CD4-positive, alpha-beta T cell treated with Interleukin-1 beta for 1 hour (primary cell): ENCODE data around the gene ANKRD63.
A peak's percentile ranks its signal among the peaks of the same experiment; 100 is the strongest.

ENCODE experiments used
- DNase-seq, 2 donors: peaks; one replicate each; pipeline ENCODE4 v3.0.0-alpha.2; 2020 to 2022

The ANKRD63 gene

DNA sequence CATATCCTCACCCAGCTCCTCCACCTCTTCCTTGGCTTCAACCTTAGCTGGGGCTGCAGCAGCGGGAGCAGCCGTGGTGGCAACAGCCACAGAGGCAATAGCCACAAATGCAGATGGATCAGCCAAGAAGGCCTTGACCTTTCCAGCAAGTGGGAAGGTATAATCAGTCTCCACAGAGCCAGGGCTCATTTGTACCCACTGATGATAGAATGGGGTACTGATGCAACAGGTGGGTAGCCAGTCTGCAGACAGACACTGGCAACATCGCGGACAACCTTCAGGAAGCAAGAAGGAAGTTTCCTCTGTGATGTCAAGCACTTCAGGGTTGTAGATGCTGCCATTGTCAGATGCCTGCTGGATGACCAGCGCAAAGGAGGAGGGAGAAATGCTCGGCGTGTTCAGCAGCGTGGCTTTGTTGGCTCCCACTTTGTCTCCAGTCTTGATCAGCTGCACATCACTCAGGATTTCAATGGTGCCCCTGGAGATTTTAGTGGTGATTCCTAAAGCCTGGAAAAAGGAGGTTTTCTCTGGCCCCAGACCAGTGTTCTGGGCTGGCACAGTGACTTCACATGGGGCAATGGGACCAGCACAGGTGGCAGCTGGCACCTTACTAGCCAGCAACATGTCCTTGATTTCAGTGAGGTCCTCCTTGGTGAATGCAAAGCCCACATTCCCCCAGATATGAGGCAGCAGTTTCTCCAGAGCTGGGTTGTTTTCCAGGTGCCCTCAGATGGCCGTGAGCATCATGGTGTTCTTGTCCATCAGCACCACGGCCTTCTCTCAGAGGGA, 29.7 kb upstream of the ANKRD63 start:
- no peak for DNase-seq

DNA sequence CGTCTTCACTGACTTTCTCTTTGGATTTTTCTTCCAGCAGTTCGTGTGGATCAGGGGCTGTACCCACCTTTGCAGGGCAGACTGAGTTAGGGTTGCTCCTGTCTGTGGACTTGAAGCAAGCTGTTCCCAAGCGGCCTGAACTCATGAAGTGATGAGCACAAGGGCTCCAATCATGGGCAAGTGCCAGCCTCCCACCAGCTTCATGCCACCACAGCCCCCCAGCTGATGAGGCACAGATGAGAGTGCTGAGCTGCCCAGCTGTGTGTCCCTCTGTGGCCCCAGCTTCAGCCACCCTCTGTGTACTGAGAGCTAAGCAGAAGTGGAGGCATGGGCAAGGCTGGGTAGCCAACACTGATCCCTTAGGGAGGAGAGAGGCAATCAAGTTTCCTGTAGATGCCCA, 28.1 kb upstream of the ANKRD63 start:
- DNase-seq = no peak

DNA sequence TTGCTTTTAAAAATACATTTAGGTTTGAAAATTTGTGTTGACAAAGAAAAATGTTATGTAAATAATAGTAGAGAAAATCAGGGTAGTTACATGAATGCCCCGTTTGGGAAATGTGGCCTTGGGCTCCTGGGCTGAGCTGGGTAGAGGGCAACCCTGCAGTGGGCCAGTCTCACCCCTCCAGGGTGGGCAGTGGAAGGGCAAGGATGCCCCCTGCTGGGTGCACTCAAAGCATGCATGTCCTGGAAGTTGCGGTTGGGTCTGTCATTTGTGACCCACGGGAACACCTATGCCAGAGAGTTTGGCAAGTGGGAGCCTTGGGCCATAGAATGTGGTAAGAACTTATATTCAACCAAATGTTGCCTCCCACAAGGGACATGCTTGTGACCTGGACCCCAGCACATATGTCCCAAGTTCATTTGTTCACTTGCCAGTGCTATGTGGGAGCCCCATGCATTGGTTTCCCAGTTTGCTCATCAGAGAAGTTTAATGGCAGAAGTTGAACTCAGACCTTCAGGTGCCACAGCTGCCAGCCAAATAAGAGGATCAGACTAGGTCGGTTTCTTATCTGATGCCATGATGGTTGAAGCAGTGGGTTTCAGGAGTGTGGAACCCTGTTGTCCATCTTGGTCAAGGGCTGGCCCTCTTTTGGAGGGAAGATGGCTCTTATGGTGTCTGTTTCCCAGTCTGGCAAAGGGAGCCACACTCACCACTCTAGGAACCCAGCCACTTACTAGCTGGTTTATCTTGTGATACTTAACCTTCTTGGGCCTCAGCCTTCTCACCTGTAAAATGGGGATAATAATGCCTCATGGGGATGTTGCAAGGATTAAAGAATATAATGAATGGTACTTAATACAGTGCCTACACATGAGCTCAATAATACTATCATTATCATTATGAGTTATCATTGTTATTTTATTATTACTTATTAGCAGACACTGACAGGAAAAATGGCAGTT, 27.4 kb upstream of the ANKRD63 start:
- DNase-seq = peak; percentile 69 to 70

DNA sequence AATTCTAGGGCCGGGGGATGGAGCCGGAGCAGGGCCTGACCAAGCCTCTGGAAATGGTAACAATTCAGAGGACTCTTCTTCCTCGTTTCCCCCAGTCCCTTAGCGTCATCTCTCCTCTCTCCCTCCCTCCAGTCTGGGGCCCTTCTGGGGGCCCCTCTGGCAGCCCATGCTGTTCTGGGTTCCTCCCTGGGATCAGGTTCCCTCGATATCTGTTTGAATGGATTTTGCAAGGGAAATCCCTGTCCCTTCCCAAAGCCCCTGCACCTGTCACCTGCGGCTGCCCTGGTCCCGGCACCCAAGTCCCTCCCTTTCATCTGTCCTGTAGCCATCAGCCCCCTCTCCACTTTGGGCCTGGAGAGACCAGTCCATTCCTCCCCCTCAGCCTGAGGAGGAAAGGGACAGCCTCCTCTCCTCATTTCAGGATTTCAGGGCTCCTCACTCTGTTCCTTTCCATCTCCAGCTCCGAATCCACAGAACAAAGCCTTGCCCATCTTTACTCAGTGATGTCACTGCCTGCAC, 26.5 kb upstream of the ANKRD63 start:
- DNase-seq = no peak

GRCh38 chr15:40307421-40308211, 24.8 kb upstream of the ANKRD63 start, which contains the start of gene PLCB2:
Gene PLCB2, minus strand, starts transcription at chr15:40307935. Its CDS starts 263 bp downstream, at chr15:40307672.
- peak; percentile 67 to 71 for DNase-seq

DNA sequence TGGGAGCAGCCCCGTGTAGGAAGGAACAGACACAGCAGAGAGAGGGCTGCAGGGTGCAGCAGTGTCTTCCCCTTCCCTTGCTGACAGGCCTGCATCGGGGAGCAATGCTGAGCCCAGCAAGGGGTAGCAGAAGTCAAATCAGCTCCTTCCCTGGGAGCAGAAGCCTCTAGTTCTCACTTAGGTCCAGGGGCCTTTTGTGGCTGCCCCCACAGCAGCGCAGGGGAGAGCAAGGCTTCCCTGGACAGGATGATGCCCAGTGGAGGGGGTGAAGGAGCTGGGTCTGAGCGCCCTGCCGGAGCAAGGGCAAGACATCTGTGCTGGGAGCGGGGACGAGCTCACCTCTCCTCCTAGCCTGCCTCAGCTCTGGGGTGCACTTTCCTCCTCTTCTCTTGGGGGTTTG, 24.0 kb upstream of the ANKRD63 start:
- DNase-seq = no peak

DNA sequence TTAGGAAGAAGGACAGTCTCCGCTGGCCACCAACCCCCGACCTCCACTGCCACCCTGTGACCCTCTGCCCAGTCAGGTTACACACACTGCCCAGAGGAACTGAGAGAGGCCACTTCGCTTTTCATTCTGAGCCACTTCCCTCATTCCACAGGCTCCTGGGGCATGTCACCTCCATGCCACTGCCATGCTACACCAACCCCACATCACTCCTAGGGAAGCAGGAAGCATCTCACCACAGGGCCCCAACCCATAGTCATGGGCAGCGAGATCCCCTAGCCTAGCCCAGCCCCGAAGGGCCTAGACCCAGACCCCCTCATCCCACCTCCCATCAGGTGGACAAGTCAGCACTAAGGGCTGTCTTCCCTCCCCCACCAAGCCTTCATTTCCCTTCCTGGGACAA, 23.5 kb upstream of the ANKRD63 start:
- peak in 1 of 2 donors; percentile 9 for DNase-seq

- no peak for DNase-seq
These were observed 22.4 kb upstream of the ANKRD63 start for GRCh38 chr15:40305281-40305680.

DNA sequence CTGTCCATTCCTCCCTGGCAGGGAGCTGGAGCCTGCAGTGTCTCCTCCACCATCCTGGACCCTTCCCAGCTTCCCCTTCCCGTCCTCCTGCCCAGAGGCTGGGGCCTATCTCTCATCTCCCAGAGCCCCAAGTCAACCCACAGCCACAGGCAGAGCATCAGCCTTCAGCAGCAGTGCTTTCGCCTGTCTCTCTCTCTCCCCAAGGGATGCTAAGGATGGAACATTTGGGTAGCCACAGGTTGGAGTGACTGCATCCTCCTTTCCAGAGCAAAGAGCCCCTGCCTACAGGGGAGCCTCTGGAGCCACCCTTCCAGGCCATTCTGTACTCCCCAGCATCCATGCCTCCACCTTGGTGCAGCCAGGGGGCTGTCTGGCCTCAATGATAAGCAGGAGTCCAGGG, 20.7 kb upstream of the ANKRD63 start:
- DNase-seq = no peak

GRCh38 chr15:40302981-40303380, 20.1 kb upstream of the ANKRD63 start:
- DNase-seq = no peak

- no peak for DNase-seq
These were observed 19.5 kb upstream of the ANKRD63 start for GRCh38 chr15:40302288-40302886.

GRCh38 chr15:40301467-40302179, 18.8 kb upstream of the ANKRD63 start:
- no peak for DNase-seq

GRCh38 chr15:40300771-40301170, 17.9 kb upstream of the ANKRD63 start:
- no peak for DNase-seq

GRCh38 chr15:40300367-40300766, 17.5 kb upstream of the ANKRD63 start:
- DNase-seq = no peak

DNA sequence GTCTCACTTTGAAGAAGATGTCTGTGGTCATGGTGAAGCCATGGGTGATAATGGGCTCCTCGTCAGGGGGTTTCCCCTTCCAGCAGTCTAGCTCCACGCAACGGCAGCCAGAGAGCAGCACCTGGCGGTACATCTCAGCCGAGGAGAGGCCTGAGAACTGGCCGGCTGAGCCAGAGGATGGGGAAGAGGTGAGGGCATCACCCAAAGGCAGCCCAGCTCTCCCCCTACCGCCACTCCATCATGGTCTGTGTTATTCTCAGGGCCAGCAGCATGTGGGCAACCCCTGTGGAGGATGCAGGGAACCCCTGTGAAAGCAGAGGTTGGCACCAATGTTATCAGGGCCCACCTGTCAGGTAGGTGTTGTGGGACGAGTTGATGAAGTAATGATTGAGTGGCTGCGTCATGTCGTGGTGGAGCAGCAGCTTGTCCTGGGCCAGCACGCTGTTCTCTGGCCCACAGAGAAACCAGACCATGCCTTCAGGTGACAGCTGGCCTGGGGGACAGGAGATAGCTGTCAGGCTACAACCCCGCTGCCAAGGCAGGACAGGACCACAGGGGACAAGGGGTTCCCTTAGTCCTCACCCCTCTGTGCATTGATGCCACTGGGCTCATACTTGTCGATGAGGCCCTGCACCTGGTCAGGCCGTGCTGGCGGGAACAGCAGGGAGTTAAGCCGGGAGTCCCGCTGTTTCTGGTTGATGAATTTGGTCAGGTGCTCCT, 15.5 kb upstream of the ANKRD63 start:
- no peak for DNase-seq

GRCh38 chr15:40297356-40297755, 14.5 kb upstream of the ANKRD63 start:
- no peak for DNase-seq

GRCh38 chr15:40296561-40297230, 13.8 kb upstream of the ANKRD63 start:
- DNase-seq = no peak

DNA sequence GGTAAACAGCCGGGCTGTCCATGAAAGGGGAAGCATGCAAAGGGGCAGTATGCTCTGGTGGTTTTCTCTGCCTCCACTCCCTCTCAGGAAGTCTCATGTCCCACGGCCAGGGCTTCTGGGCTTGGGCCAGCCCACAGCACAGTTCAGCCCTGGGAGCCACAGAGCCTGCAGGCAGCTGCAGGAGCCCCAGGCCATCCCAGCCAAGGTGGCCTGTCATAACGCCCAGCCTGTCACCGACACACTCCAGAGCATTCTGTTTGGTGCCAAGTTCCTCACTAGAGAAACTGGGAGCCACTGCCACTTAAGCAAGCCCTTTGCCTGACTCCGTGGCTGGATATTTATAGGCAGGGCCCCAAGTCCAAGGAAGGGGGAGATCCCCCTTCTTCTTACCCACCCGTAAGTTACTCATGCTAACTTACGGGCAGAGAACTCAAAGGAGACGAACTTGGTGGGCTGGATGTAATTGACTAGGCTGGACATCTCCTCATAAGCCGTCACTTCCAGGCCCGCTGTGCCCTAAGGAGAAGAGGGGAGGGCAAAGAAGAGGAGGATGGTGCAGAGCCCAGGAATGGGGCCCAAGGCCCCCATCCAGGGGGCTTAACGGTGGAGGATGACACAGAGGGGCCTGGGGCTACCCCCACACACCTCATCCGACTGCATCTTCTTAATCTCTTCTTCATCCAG, 13.2 kb upstream of the ANKRD63 start:
- DNase-seq = no peak

GRCh38 chr15:40295297-40295696, 12.4 kb upstream of the ANKRD63 start:
- no peak for DNase-seq
